Keratinocyte (primary cell): ENCODE data around the gene CDC25C.

Source experiments
- CTCF ChIP-seq, 3 experiments: IDR thresholded peaks in 1 of 3; conservative IDR thresholded peaks in 1 of 3; optimal IDR thresholded peaks in 1 of 3; 2 replicates in 2 of 3; 3 replicates in 1 of 3; pipeline versions ENCODE3 to v1.5.1; 2011; ENCODE audit warnings: low read length in 3 of 3, mild to moderate bottlenecking in 3 of 3, moderate library complexity in 2 of 3, control low read depth in 1 of 3, inconsistent platforms in 1 of 3; ENCODE audit not compliant: insufficient read depth in 2 of 3; ENCODE audit errors: extremely low read depth in 1 of 3
- EZH2 ChIP-seq: IDR thresholded peaks from one replicate; pipeline ENCODE4 v1.6.1; 2012; ENCODE audit warnings: inconsistent platforms, mild to moderate bottlenecking, low read length, moderate library complexity

GRCh38 chr5:138339091-138339456, 7.5 kb upstream of the CDC25C start:
- TF ChIP-seq CTCF (optimal IDR thresholded peaks at IDR 0.05 in 1 of 3, IDR thresholded peaks at IDR 0.05 in 1 of 3, conservative IDR thresholded peaks at IDR 0.05 in 1 of 3; ENCODE audit: extremely low read depth in 1 of 3, insufficient read depth in 2 of 3, low read length in 3 of 3) (no peak), EZH2 (no peak)
